Skeletal muscle tissue (tissue), 4 donors: ENCODE data around the gene GATAD1. TPM values are rescaled to one million over a fixed set of nuclear protein-coding genes. Genes with fewer than 3 reads are reported as not detected.

Experiments
- H3K27ac ChIP-seq: one replicate; pipeline ENCODE4 v1.7.0; 2013; ENCODE audit warnings: mild to moderate bottlenecking, low read depth, low read length, inconsistent platforms
- H3K27me3 ChIP-seq, 3 donors: one replicate each; pipeline ENCODE4 v1.7.0; 2013; ENCODE audit warnings: low read length in 3 of 3; ENCODE audit not compliant: control insufficient read depth in 3 of 3, insufficient read depth in 3 of 3
- H3K36me3 ChIP-seq, 3 donors: one replicate each; pipeline ENCODE4 v1.7.0; 2013; ENCODE audit warnings: low read length in 3 of 3; ENCODE audit not compliant: control insufficient read depth in 3 of 3, insufficient read depth in 3 of 3
- H3K4me1 ChIP-seq, 3 donors: one replicate each; pipeline ENCODE4 v1.7.0; 2013; ENCODE audit warnings: low read length in 3 of 3, mild to moderate bottlenecking in 3 of 3; ENCODE audit not compliant: control insufficient read depth in 3 of 3, insufficient read depth in 3 of 3
- H3K4me3 ChIP-seq, 3 donors: one replicate each; pipeline ENCODE4 v1.7.0; 2013; ENCODE audit warnings: low read length in 3 of 3
- H3K9ac ChIP-seq, 3 donors: one replicate each; pipeline ENCODE4 v1.7.0; 2013; ENCODE audit warnings: low read length in 3 of 3, mild to moderate bottlenecking in 3 of 3, moderate library complexity in 2 of 3, low read depth in 1 of 3
- H3K9me3 ChIP-seq, 3 donors: one replicate each; pipeline ENCODE4 v1.7.0; 2013; ENCODE audit warnings: low read length in 3 of 3; ENCODE audit not compliant: control insufficient read depth in 3 of 3
- total RNA-seq: library from RNA; depleted of rRNA; stranded (reverse); fragments of >200 nt; gene quantifications from one replicate; pipeline ENCODE4 v1.2.3, GENCODE V29; 2014
- donor health status: Osteomylitis.

Gene GATAD1
- total RNA-seq, 1 donor from 2014 or later: 30.3 TPM

GRCh38 chr7:92413550-92413949, 33.7 kb upstream of the GATAD1 start:
- H3K4me3 ChIP-seq: no peak overlapping the region

GRCh38 chr7:92415225-92415624, 32.1 kb upstream of the GATAD1 start:
- Histone ChIP-seq H3K27me3 (peaks cover 0 to 7% (median 4%) of the 10 kb centered on the region in 3 donors), H3K27ac (no peak overlapping the region), H3K9me3 (no peaks in the 10 kb centered on the region), H3K36me3 (no peaks in the 10 kb centered on the region), H3K4me3 (no peak overlapping the region), H3K9ac (no peak overlapping the region), H3K4me1 (no peaks in the 10 kb centered on the region)

More at GRCh38 chr7:92413550-92413949, 33.7 kb upstream of the GATAD1 start:
- Histone ChIP-seq H3K36me3 (no peaks in the 10 kb centered on the region), H3K9ac (no peak overlapping the region), H3K4me1 (no peaks in the 10 kb centered on the region), H3K27me3 (peaks cover 0 to 7% (median 4%) of the 10 kb centered on the region in 3 donors), H3K27ac (no peak overlapping the region), H3K9me3 (no peaks in the 10 kb centered on the region)

GRCh38 chr7:92417913-92418312, 29.4 kb upstream of the GATAD1 start:
- H3K36me3 ChIP-seq: no peaks in the 10 kb centered on the region
- no peaks in the 10 kb centered on the region for H3K9me3 ChIP-seq

GRCh38 chr7:92421676-92422435, 25.4 kb upstream of the GATAD1 start:
- Histone ChIP-seq H3K4me1 (peaks cover 0 to 3% (median 2%) of the 10 kb centered on the region in 3 donors), H3K27ac (no peak overlapping the region), H3K27me3 (peaks cover 0 to 9% (median 7%) of the 10 kb centered on the region in 3 donors), H3K36me3 (no peaks in the 10 kb centered on the region), H3K4me3 (no peak overlapping the region), H3K9ac (no peak overlapping the region), H3K9me3 (no peaks in the 10 kb centered on the region)

More at GRCh38 chr7:92417913-92418312, 29.4 kb upstream of the GATAD1 start:
- Histone ChIP-seq H3K4me1 (no peaks in the 10 kb centered on the region), H3K9ac (no peak overlapping the region), H3K27ac (no peak overlapping the region), H3K27me3 (no peaks in the 10 kb centered on the region), H3K4me3 (no peak overlapping the region)

- no peaks in the 10 kb centered on the region for H3K36me3 ChIP-seq
- no peak overlapping the region for H3K4me3 ChIP-seq
- H3K9me3 ChIP-seq: no peaks in the 10 kb centered on the region
- H3K4me1 ChIP-seq: peaks cover 0 to 3% (median 2%) of the 10 kb centered on the region in 3 donors
- no peak overlapping the region for H3K27ac ChIP-seq
- H3K9ac ChIP-seq: no peak overlapping the region
- H3K27me3 ChIP-seq: peaks cover 4 to 9% (median 7%) of the 10 kb centered on the region in 3 donors
Observed at GRCh38 chr7:92422926-92423325, 24.4 kb upstream of the GATAD1 start.

- Histone ChIP-seq H3K27ac (no peak overlapping the region), H3K4me3 (no peak overlapping the region), H3K9ac (no peak overlapping the region), H3K4me1 (peaks cover 0 to 3% (median 2%) of the 10 kb centered on the region in 3 donors), H3K36me3 (no peaks in the 10 kb centered on the region), H3K27me3 (peaks cover 4 to 9% (median 7%) of the 10 kb centered on the region in 3 donors), H3K9me3 (no peaks in the 10 kb centered on the region)
Observed at GRCh38 chr7:92423710-92424131, 23.6 kb upstream of the GATAD1 start.

- H3K4me3 ChIP-seq: no peak overlapping the region
- H3K4me1 ChIP-seq: peaks cover 0 to 3% (median 2%) of the 10 kb centered on the region in 3 donors
- no peak overlapping the region for H3K27ac ChIP-seq
- peaks cover 4 to 9% (median 7%) of the 10 kb centered on the region in 3 donors for H3K27me3 ChIP-seq
- no peaks in the 10 kb centered on the region for H3K36me3 ChIP-seq
- H3K9ac ChIP-seq: no peak overlapping the region
- H3K9me3 ChIP-seq: no peaks in the 10 kb centered on the region
Observed at GRCh38 chr7:92425311-92425947, 21.9 kb upstream of the GATAD1 start.

GRCh38 chr7:92427193-92427592, 20.1 kb upstream of the GATAD1 start:
- no peak overlapping the region for H3K9ac ChIP-seq
- no peaks in the 10 kb centered on the region for H3K36me3 ChIP-seq
- no peak overlapping the region for H3K4me3 ChIP-seq
- no peak overlapping the region for H3K27ac ChIP-seq
- H3K4me1 ChIP-seq: peaks cover 0 to 3% (median 2%) of the 10 kb centered on the region in 3 donors
- no peaks in the 10 kb centered on the region for H3K9me3 ChIP-seq
- peaks cover 4 to 9% (median 7%) of the 10 kb centered on the region in 3 donors for H3K27me3 ChIP-seq

GRCh38 chr7:92432299-92432946, 14.9 kb upstream of the GATAD1 start:
- H3K4me1 ChIP-seq: no peaks in the 10 kb centered on the region
- H3K27ac ChIP-seq: no peak overlapping the region

More at GRCh38 chr7:92432299-92432946, 14.9 kb upstream of the GATAD1 start:
- no peaks in the 10 kb centered on the region for H3K36me3 ChIP-seq
- no peaks in the 10 kb centered on the region for H3K9me3 ChIP-seq
- peaks cover 0 to 3% (median 0%) of the 10 kb centered on the region in 3 donors for H3K27me3 ChIP-seq
- H3K4me3 ChIP-seq: no peak overlapping the region
- H3K9ac ChIP-seq: no peak overlapping the region
